Measurements from ENCODE around the gene KMT2B.
"Not testable (repeated sequence)": the region's sequence is repeated elsewhere in the genome, so short reads cannot be mapped to it uniquely, and the experiment has no call there.

Gene KMT2B

GRCh38 chr19:35713506-35713850 lies 4.3 kb upstream of the KMT2B start:
- no peak for DNase-seq

- DNase-seq: no peak
Observed at GRCh38 chr19:35713904-35714495, 3.8 kb upstream of the KMT2B start.

- no peak for DNase-seq
Observed at GRCh38 chr19:35714601-35715354, 3.0 kb upstream of the KMT2B start.

GRCh38 chr19:35715355-35715809 lies 2.4 kb upstream of the KMT2B start:
- no peak for DNase-seq

- DNase-seq: no peak
Observed at GRCh38 chr19:35715981-35716800, 1.6 kb upstream of the KMT2B start.

- DNase-seq: peak; percentile 97
Observed at GRCh38 chr19:35716801-35717664, 770 bp upstream of the KMT2B start.

GRCh38 chr19:35718345-35719041 lies 690 bp downstream of the KMT2B start:
- DNase-seq: no peak

- DNase-seq: no peak
Observed at GRCh38 chr19:35719402-35720162, 1.8 kb downstream of the KMT2B start.

GRCh38 chr19:35720163-35720524 lies 2.3 kb downstream of the KMT2B start:
- DNase-seq: no peak

GRCh38 chr19:35720648-35721047 lies 2.8 kb downstream of the KMT2B start:
- DNase-seq: no peak

GRCh38 chr19:35721374-35721773 lies 3.6 kb downstream of the KMT2B start:
- no peak for DNase-seq

- no peak for DNase-seq
Observed at GRCh38 chr19:35722461-35722860, 4.7 kb downstream of the KMT2B start.

- no peak for DNase-seq
Observed at GRCh38 chr19:35722897-35723296, 5.1 kb downstream of the KMT2B start.

- DNase-seq: no peak
Observed at GRCh38 chr19:35723671-35724070, 5.9 kb downstream of the KMT2B start.

GRCh38 chr19:35724132-35724531 lies 6.3 kb downstream of the KMT2B start:
- not testable (repeated sequence) for DNase-seq

GRCh38 chr19:35724560-35724959 lies 6.8 kb downstream of the KMT2B start:
- DNase-seq: no peak

- DNase-seq: no peak
Observed at GRCh38 chr19:35725216-35725861, 7.5 kb downstream of the KMT2B start.

- no peak for DNase-seq
Observed at GRCh38 chr19:35727053-35727955, 9.5 kb downstream of the KMT2B start.

- no peak for DNase-seq
Observed at GRCh38 chr19:35727956-35728706, 10.3 kb downstream of the KMT2B start.
